ENCODE data around the gene ACTA1. TPM values are rescaled to one million over a fixed set of nuclear protein-coding genes. Genes with fewer than 3 reads are reported as not detected.
A peak's percentile ranks its signal among the peaks of the same experiment; 100 is the strongest.

Gene ACTA1
- total RNA-seq, 5 donors from 2014 or later (not counting 1 experiment from before 2014, with no cell fraction given), result 0.32 TPM; not detected in 4

DNA sequence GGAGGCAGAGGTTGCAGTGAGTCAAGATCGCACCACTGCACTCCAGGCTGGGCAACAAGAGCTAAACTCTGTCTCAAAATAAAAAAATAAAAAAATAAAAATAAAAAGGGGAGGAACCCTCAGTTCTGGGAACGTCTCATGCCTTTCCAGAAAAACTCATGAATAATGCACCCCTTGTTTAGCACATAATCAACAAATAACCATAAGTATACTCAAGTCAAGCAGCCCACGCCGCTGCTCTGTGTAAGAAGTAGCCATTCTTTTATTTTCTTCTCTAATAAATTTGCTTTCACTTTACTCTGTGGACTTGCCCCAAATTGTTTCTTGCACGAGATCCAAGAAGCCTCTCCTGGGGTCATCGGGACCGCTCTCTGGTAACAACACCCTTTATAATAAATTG is 14.5 kb upstream of the ACTA1 start:
- no peak overlapping the region for H3K4me3 Mint-ChIP-seq
- no CpG with 5 or more reads among the region's 7 CpGs for WGBS (ENCODE audit: insufficient coverage)
- H3K4me1 Mint-ChIP-seq, result no peaks in the 10 kb centered on the region
- Histone ChIP-seq H3K4me1 (ENCODE audit: control insufficient read depth in 1 of 2, extremely low read depth in 1 of 2, insufficient read depth in 2 of 2, low read length in 2 of 2) (no peaks in the 10 kb centered on the region), H3K27me3 (replicated peaks in 1 of 2; ENCODE audit: control insufficient read depth in 2 of 2, extremely low read depth in 1 of 2, insufficient read depth in 2 of 2, low read length in 1 of 2) (no peaks in the 10 kb centered on the region), H3K9me3 (no peaks in the 10 kb centered on the region), H3K27ac (ENCODE audit: low read length) (no peak overlapping the region), H3K4me3 (ENCODE audit: control insufficient read depth in 1 of 2, extremely low read depth in 1 of 2, low read length in 1 of 2) (no peak overlapping the region), H3K36me3 (ENCODE audit: control insufficient read depth in 2 of 2, extremely low read depth in 1 of 2, insufficient read depth in 1 of 2, low read length in 1 of 2) (peaks cover 3 to 33% of the 10 kb centered on the region in 2 donors)
- CTCF ChIA-PET, result no interaction called here
- H3K36me3 Mint-ChIP-seq, result peaks cover 42% of the 10 kb centered on the region
- no peaks in the 10 kb centered on the region for H3K9me3 Mint-ChIP-seq
- DNase-seq, result no peak
- POLR2A ChIA-PET, result no interaction called here
- no peaks in the 10 kb centered on the region for H3K27me3 Mint-ChIP-seq
- no peak for ATAC-seq (replicated peaks in 1 of 4)
- no peak overlapping the region for H3K27ac Mint-ChIP-seq

DNA sequence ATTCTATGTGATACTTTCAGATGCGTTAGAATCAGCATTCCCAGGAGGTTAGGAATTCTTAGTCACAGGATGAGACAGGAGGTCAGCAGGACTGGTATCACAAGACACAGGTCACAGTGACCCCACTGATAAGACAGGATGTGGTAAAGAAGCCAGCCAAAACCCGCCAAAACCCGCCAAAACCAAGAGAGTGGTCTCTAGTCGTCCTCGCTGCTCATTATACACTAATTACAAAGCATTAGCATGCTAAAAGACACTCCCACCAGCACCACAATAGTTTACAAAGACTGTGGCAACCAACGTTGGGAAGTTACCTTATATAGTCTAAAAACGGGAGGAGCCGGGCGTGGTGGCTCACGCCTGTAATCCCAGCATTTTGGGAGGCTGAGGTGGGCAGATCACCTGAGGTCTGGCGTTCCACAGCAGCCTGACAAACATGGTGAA is 13.9 kb upstream of the ACTA1 start:
- ATAC-seq (replicated peaks in 1 of 4), result no peak
- Mint-ChIP-seq H3K36me3 (peaks cover 42% of the 10 kb centered on the region), H3K4me3 (no peak overlapping the region), H3K9me3 (no peaks in the 10 kb centered on the region), H3K27ac (no peak overlapping the region), H3K4me1 (no peaks in the 10 kb centered on the region), H3K27me3 (no peaks in the 10 kb centered on the region)
- no peak for DNase-seq
- H3K27me3 ChIP-seq (replicated peaks in 1 of 2; ENCODE audit: control insufficient read depth in 2 of 2, extremely low read depth in 1 of 2, insufficient read depth in 2 of 2, low read length in 1 of 2), result no peaks in the 10 kb centered on the region
- ChIA-PET POLR2A (no interaction called here), CTCF (interaction anchor here in 1 of 2 donors (0.7 kb wide), 1 partner anchor 783 kb away, joined by 3 read pairs; no protein-coding TSS in a partner anchor)
- WGBS (ENCODE audit: insufficient coverage), result 100% methylated on average over 1 of the region's 11 CpGs
- no peaks in the 10 kb centered on the region for H3K4me1 ChIP-seq (ENCODE audit: control insufficient read depth in 1 of 2, extremely low read depth in 1 of 2, insufficient read depth in 2 of 2, low read length in 2 of 2)
- H3K4me3 ChIP-seq (ENCODE audit: control insufficient read depth in 1 of 2, extremely low read depth in 1 of 2, low read length in 1 of 2), result no peak overlapping the region
- no peaks in the 10 kb centered on the region for H3K9me3 ChIP-seq
- H3K27ac ChIP-seq (ENCODE audit: low read length), result no peak overlapping the region
- H3K36me3 ChIP-seq (ENCODE audit: control insufficient read depth in 2 of 2, extremely low read depth in 1 of 2, insufficient read depth in 1 of 2, low read length in 1 of 2), result peaks cover 6 to 38% of the 10 kb centered on the region in 2 donors

DNA sequence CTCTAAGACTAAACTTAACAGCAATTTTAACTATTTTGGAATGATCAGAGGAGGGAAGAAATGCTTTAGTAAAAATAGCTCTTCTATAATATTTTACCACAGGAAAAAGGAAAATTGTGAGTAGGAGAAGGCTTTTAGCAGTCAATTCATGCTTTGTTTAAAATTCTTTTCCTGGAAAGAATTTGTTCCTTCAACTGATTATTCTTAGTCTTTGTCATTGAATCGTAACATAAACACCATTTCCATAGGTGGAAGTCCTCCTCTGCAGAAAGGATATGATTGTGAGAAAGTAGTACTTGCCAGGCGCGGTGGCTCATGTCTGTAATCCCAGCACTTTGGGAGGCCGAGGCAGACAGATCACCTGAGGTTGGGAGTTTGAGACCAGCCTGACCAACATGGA is 11.9 kb upstream of the ACTA1 start:
- Mint-ChIP-seq H3K4me1 (no peaks in the 10 kb centered on the region), H3K4me3 (no peak overlapping the region), H3K27ac (no peak overlapping the region), H3K36me3 (peaks cover 39% of the 10 kb centered on the region), H3K9me3 (no peaks in the 10 kb centered on the region), H3K27me3 (no peaks in the 10 kb centered on the region)
- no CpG with 5 or more reads among the region's 4 CpGs for WGBS (ENCODE audit: insufficient coverage)
- ChIA-PET CTCF (no interaction called here), POLR2A (no interaction called here)
- Histone ChIP-seq H3K4me1 (ENCODE audit: control insufficient read depth in 1 of 2, extremely low read depth in 1 of 2, insufficient read depth in 2 of 2, low read length in 2 of 2) (no peaks in the 10 kb centered on the region), H3K9me3 (no peaks in the 10 kb centered on the region), H3K27ac (ENCODE audit: low read length) (no peak overlapping the region), H3K27me3 (replicated peaks in 1 of 2; ENCODE audit: control insufficient read depth in 2 of 2, extremely low read depth in 1 of 2, insufficient read depth in 2 of 2, low read length in 1 of 2) (no peaks in the 10 kb centered on the region), H3K4me3 (ENCODE audit: control insufficient read depth in 1 of 2, extremely low read depth in 1 of 2, low read length in 1 of 2) (no peak overlapping the region), H3K36me3 (ENCODE audit: control insufficient read depth in 2 of 2, extremely low read depth in 1 of 2, insufficient read depth in 1 of 2, low read length in 1 of 2) (peaks cover 6 to 42% of the 10 kb centered on the region in 2 donors)
- DNase-seq (no peak), ATAC-seq (replicated peaks in 1 of 4) (no peak)

DNA sequence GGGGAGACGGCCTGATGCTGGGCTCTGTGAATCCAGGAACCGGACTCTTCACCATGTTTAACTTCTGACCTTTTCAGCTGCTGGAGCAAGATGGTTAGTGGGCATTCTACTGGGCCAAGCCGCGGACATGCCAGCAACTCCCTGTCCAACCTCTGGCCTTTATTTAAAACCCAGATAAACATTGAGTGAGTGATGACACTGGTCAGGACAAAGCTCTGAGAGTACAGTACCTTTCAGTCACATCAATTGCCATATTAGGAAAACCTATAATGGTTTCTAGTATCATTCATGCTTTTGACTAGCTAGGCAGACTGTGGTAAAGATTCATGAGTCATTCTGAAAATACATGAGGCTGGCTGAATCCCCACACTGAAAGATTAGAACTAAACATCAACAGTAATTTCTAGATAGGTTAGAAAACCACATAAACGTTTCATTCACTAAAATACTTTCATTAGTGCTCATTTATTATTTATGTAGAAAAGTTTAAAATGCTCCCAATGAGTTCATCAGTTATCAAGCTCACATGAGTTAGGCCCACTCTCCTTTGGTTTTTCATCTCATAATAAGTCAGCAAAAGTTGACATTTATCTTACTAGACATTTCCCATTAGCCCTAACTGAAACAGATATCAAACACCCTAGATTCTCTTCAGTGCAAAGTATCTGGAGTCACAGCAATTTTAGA is 7.1 kb upstream of the ACTA1 start:
- Histone ChIP-seq H3K9me3 (no peaks in the 10 kb centered on the region), H3K36me3 (ENCODE audit: control insufficient read depth in 2 of 2, extremely low read depth in 1 of 2, insufficient read depth in 1 of 2, low read length in 1 of 2) (peaks cover 3 to 36% of the 10 kb centered on the region in 2 donors), H3K4me3 (ENCODE audit: control insufficient read depth in 1 of 2, extremely low read depth in 1 of 2, low read length in 1 of 2) (no peak overlapping the region), H3K4me1 (ENCODE audit: control insufficient read depth in 1 of 2, extremely low read depth in 1 of 2, insufficient read depth in 2 of 2, low read length in 2 of 2) (no peaks in the 10 kb centered on the region), H3K27ac (ENCODE audit: low read length) (no peak overlapping the region), H3K27me3 (replicated peaks in 1 of 2; ENCODE audit: control insufficient read depth in 2 of 2, extremely low read depth in 1 of 2, insufficient read depth in 2 of 2, low read length in 1 of 2) (peaks cover 0 to 4% of the 10 kb centered on the region in 2 experiments)
- Mint-ChIP-seq H3K27me3 (peaks cover 0 to 4% of the 10 kb centered on the region in 2 donors), H3K27ac (peak overlapping the region; percentile 19 to 45), H3K4me3 (no peak overlapping the region), H3K9me3 (no peaks in the 10 kb centered on the region), H3K36me3 (peaks cover 33% of the 10 kb centered on the region), H3K4me1 (no peaks in the 10 kb centered on the region)
- ChIA-PET POLR2A (no interaction called here), CTCF (interaction anchor here in 1 of 2 donors (0.5 to 1.6 kb wide), 2 partner anchors 90 to 182 kb away, joined by 3 to 5 read pairs; no protein-coding TSS in a partner anchor)
- ATAC-seq (replicated peaks in 1 of 4) (no peak), DNase-seq (no peak)
- 73% methylated on average over 3 of the region's 5 CpGs for WGBS (ENCODE audit: insufficient coverage)

DNA sequence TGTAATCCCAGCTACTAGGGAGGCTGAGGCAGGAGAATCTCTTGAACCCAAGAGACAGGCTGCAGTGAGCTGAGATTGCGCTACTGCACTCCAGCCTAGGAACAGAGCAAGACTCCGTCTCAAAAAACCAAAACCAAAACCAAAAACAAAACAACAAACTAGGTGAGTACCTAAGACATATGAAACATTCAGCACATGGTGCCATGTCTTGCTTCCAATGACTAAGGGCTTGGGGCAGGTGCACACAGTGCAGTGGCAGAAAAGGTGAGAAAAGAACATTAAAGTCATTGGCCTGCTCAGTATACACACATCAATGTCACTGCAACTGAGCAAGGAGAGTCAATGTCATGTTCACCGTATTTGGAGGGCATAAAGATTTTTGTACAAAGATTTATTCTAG is 4.1 kb upstream of the ACTA1 start:
- peaks cover 24% of the 10 kb centered on the region for H3K36me3 Mint-ChIP-seq
- DNase-seq (no peak), ATAC-seq (replicated peaks in 1 of 4) (no peak)
- H3K9me3 ChIP-seq, result no peaks in the 10 kb centered on the region
- no peak overlapping the region for H3K27ac Mint-ChIP-seq
- no peak overlapping the region for H3K27ac ChIP-seq (ENCODE audit: low read length)
- no peak overlapping the region for H3K4me3 Mint-ChIP-seq
- H3K36me3 ChIP-seq (ENCODE audit: control insufficient read depth in 2 of 2, extremely low read depth in 1 of 2, insufficient read depth in 1 of 2, low read length in 1 of 2), result peaks cover under 1 to 21% of the 10 kb centered on the region in 2 donors
- POLR2A ChIA-PET, result interaction anchor here in 1 of 2 donors (0.6 kb wide), 1 partner anchor 13 kb away, joined by 3 read pairs; no protein-coding TSS in a partner anchor
- H3K27me3 Mint-ChIP-seq, result peaks cover 12 to 28% of the 10 kb centered on the region in 2 donors
- peaks cover 0 to 7% (median 7%) of the 10 kb centered on the region in 3 donors for H3K4me1 Mint-ChIP-seq
- no peaks in the 10 kb centered on the region for H3K9me3 Mint-ChIP-seq
- peaks cover 15 to 24% of the 10 kb centered on the region in 2 experiments for H3K27me3 ChIP-seq (replicated peaks in 1 of 2; ENCODE audit: control insufficient read depth in 2 of 2, extremely low read depth in 1 of 2, insufficient read depth in 2 of 2, low read length in 1 of 2)
- no CpG with 5 or more reads among the region's 3 CpGs for WGBS (ENCODE audit: insufficient coverage)
- H3K4me3 ChIP-seq (ENCODE audit: control insufficient read depth in 1 of 2, extremely low read depth in 1 of 2, low read length in 1 of 2), result no peak overlapping the region
- CTCF ChIA-PET, result interaction anchor here (0.5 to 0.7 kb wide), 2 partner anchors 179 to 769 kb away, joined by 3 to 7 read pairs; no protein-coding TSS in a partner anchor
- peaks cover 0 to 10% of the 10 kb centered on the region in 2 experiments for H3K4me1 ChIP-seq (ENCODE audit: control insufficient read depth in 1 of 2, extremely low read depth in 1 of 2, insufficient read depth in 2 of 2, low read length in 2 of 2)

DNA sequence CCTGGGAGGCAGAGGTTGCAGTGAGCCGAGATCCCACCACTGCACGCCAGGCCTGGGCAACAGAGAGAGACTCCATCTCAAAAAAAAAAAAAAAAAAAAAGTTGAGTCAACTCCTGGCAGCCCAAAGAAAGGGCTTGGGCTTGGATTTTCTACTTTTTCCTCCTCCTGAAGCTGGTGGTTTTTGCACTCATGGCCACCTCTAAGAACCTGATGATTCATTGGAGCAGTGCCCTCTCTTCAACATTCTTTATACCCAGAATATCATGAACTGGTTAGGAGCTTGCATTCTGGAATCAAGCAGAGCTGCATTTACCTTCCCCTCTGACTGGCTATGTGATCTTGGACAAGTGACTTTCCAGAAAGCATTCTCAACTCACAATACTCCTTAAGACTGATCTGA is 3.5 kb upstream of the ACTA1 start:
- Histone ChIP-seq H3K27ac (ENCODE audit: low read length) (no peak overlapping the region), H3K9me3 (no peaks in the 10 kb centered on the region), H3K4me1 (ENCODE audit: control insufficient read depth in 1 of 2, extremely low read depth in 1 of 2, insufficient read depth in 2 of 2, low read length in 2 of 2) (peaks cover 0 to 16% of the 10 kb centered on the region in 2 experiments), H3K36me3 (ENCODE audit: control insufficient read depth in 2 of 2, extremely low read depth in 1 of 2, insufficient read depth in 1 of 2, low read length in 1 of 2) (peaks cover 0 to 19% of the 10 kb centered on the region in 2 donors), H3K27me3 (replicated peaks in 1 of 2; ENCODE audit: control insufficient read depth in 2 of 2, extremely low read depth in 1 of 2, insufficient read depth in 2 of 2, low read length in 1 of 2) (peaks cover 15 to 30% of the 10 kb centered on the region in 2 experiments), H3K4me3 (ENCODE audit: control insufficient read depth in 1 of 2, extremely low read depth in 1 of 2, low read length in 1 of 2) (no peak overlapping the region)
- POLR2A ChIA-PET, result interaction anchor here in 1 of 2 donors (0.6 kb wide), 1 partner anchor 14 kb away, joined by 3 read pairs; no protein-coding TSS in a partner anchor
- CTCF ChIA-PET, result interaction anchor here (0.5 to 0.7 kb wide), 2 partner anchors 178 to 768 kb away, joined by 3 to 7 read pairs; no protein-coding TSS in a partner anchor
- DNase-seq, result no peak
- ATAC-seq (replicated peaks in 1 of 4), result no peak
- Mint-ChIP-seq H3K4me3 (no peak overlapping the region), H3K27me3 (peaks cover 12 to 34% of the 10 kb centered on the region in 2 donors), H3K9me3 (no peaks in the 10 kb centered on the region), H3K36me3 (peaks cover 24% of the 10 kb centered on the region), H3K4me1 (peaks cover 0 to 10% (median 8%) of the 10 kb centered on the region in 3 donors), H3K27ac (no peak overlapping the region)
- WGBS (ENCODE audit: insufficient coverage), result 92% methylated on average over 2 of the region's 2 CpGs
